GM19035 (cell line): ENCODE results near the gene FUT2.
"Not testable (repeated sequence)": the region's sequence is repeated elsewhere in the genome, so short reads cannot be mapped to it uniquely, and the experiment has no call there.

Source experiments
- ATAC-seq: cut with Tn5 transposase; IDR thresholded peaks from one replicate; pipeline ENCODE4 v1.9.1; 2021; ENCODE audit not compliant: unreplicated experiment

The FUT2 gene

GRCh38 chr19:48695743-48696352, at the start of gene FUT2:
Gene FUT2, plus strand, starts transcription at chr19:48695971. Its CDS starts 6,986 bp downstream, at chr19:48702957.
- ATAC-seq = no peak

- ATAC-seq = peak; percentile 74
These were observed 49.6 kb upstream of the FUT2 start, which contains the start of gene CA11 for GRCh38 chr19:48646001-48646721. Gene CA11, minus strand, starts transcription at chr19:48646187. Its CDS starts 555 bp downstream, at chr19:48645632.

GRCh38 chr19:48646722-48647216, 49.0 kb upstream of the FUT2 start:
- no peak for ATAC-seq

- no peak for ATAC-seq
These were observed 47.6 kb upstream of the FUT2 start for GRCh38 chr19:48648134-48648533.

- no peak for ATAC-seq
These were observed 44.6 kb upstream of the FUT2 start for GRCh38 chr19:48650974-48651682.

GRCh38 chr19:48651683-48652048, 44.1 kb upstream of the FUT2 start:
- ATAC-seq = no peak

- no peak for ATAC-seq
These were observed 41.3 kb upstream of the FUT2 start for GRCh38 chr19:48654299-48655059.

- ATAC-seq = no peak
These were observed 38.8 kb upstream of the FUT2 start for GRCh38 chr19:48656840-48657474.

- not testable (repeated sequence) for ATAC-seq
These were observed 37.9 kb upstream of the FUT2 start for GRCh38 chr19:48657828-48658227.

GRCh38 chr19:48658483-48658882, 37.3 kb upstream of the FUT2 start:
- no peak for ATAC-seq

GRCh38 chr19:48659768-48660167, 36.0 kb upstream of the FUT2 start:
- no peak for ATAC-seq

GRCh38 chr19:48660852-48661710, 34.7 kb upstream of the FUT2 start:
- peak; percentile 89 for ATAC-seq

- ATAC-seq = no peak
These were observed 34.1 kb upstream of the FUT2 start for GRCh38 chr19:48661711-48662090.

- no peak for ATAC-seq
These were observed 32.1 kb upstream of the FUT2 start for GRCh38 chr19:48663667-48664066.

- no peak for ATAC-seq
These were observed 31.3 kb upstream of the FUT2 start for GRCh38 chr19:48664476-48664875.

- no peak for ATAC-seq
These were observed 30.0 kb upstream of the FUT2 start for GRCh38 chr19:48665786-48666185.

- no peak for ATAC-seq
These were observed 27.4 kb upstream of the FUT2 start for GRCh38 chr19:48668332-48668731.

- ATAC-seq = no peak
These were observed 27.0 kb upstream of the FUT2 start for GRCh38 chr19:48668761-48669160.

- ATAC-seq = no peak
These were observed 25.7 kb upstream of the FUT2 start for GRCh38 chr19:48669903-48670668.
